SW 1271 (cell line): ENCODE measurements around the gene C12orf56.
A peak's percentile ranks its signal among the peaks of the same experiment; 100 is the strongest.
"Not testable (repeated sequence)": the region's sequence is repeated elsewhere in the genome, so short reads cannot be mapped to it uniquely, and the experiment has no call there.

Experiments
- DNase-seq, 2 experiments: peaks; one replicate each; lab custom pipeline; 2025; lab: John Stamatoyannopoulos, UW

C12orf56 gene

DNA sequence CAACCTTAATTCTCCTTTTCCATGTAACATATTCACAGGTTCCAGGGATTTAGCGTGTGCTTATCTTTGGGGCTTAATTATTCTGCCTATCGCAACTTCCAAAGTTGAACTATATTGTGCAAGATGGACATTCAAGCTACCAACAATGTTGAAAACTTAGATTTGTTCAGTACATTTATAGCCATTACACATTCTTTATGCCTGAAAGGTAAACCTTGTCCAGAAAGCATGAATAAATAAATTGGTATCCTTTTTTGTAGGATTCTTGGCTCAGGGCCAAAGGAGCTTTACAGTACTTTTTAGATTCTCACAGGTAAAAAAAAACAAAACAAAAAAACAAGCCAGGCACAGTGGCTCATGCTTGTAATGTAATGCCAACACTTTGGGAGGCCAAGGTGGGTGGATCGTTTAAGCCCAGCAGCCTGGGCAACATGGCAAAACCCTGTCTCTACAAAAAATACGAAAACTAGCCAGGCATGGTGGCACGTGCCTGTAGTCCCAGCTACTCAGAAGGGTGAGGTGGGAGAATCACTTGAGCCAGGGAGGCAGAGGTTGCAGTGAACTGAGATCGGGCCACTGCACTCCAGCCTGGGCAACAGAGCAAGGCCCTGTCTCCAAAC, 3.3 kb downstream of the C12orf56 start:
- no peak for DNase-seq

GRCh38 chr12:64385468-64385867, 5.1 kb downstream of the C12orf56 start:
- peak; percentile 15 to 56 for DNase-seq

GRCh38 chr12:64385019-64385418, 5.5 kb downstream of the C12orf56 start:
- DNase-seq = no peak

DNA sequence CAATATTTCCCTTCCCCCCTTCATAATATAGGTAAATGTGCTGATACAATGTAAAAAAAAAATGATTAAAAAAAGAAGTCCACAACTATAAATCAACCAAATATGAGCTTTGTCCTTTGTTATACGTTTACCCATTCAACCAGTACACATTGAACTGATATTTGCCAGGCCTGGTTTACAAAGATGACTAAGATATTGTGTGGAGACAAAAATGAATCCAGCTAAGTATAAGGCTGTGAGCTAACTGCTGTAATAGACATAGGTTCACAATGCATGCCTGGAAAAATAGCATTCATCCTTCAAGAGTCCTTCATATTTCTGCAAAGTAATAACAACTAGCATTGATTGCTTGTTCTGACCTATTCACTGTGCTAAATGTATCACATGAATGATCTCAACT, 6.9 kb downstream of the C12orf56 start:
- DNase-seq = no peak

DNA sequence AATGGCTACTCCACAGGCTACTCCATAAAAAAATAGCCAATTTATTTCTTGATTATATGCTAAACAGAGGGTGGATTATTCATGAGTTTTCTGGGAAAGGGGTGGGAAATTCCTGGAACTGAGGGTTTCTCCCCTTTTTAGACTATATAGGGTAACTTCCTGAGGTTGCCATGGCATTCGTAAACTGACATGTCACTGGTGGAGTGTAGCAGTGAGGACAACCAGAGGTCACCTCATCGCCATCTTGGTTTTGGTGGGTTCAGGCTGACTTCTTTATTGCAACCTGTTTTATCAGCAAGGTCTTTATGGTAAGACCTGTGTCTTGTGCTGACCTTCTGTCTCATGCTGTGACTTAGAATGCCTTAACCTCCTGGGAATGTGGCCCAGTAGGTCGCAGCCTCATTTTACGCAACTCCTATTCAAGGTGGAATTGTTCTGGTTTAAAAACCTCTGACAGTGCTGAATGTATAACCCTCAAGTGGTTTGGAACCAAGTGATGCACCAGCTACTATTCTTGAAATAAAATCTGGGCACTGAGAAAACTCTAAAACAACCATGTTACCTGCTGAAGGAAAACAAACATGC, 27.7 kb downstream of the C12orf56 start:
- DNase-seq = no peak

- not testable (repeated sequence) for DNase-seq
Measured at GRCh38 chr12:64361173-64361572, 29.4 kb downstream of the C12orf56 start.

DNA sequence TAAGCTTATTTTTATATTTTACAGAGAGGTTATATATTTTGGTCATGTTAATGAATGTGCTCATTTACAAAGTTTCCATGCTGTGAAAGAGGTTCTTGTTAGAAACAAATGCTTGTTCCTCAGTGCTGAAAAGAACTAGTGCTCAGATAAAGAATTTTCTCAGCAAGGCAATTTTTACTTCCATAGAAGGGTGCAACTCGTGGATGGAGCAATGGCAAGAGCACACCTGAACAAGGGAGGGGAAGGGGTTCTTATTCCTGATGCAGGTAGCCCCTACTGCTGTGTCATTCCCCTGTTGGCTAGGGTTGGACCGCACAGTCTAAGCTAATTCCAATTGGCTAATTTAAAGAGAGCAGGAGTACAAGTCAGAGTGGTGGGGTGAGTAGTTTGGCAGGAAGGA, 34.3 kb downstream of the C12orf56 start:
- not testable (repeated sequence) for DNase-seq

GRCh38 chr12:64352181-64352580, 38.4 kb downstream of the C12orf56 start:
- DNase-seq = no peak

DNA sequence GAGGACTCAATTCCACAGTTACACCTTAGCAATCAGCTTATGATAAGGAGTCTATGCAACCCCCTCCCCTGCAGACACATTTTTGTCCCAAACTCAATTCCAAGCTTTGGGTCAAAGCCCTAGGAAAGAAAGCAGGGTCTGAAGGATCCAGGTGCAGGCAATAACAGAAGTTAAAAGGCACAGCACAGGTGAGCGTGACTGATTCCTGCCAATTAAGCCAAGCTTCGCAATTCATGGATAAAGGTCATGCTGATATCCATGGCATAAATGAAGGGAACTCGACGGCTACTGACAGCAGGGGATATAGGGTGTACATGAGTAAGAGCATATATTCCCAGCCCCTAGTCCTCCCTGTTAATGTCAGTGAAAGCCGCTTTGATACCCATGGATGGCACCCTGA, 39.3 kb downstream of the C12orf56 start:
- no peak for DNase-seq

DNA sequence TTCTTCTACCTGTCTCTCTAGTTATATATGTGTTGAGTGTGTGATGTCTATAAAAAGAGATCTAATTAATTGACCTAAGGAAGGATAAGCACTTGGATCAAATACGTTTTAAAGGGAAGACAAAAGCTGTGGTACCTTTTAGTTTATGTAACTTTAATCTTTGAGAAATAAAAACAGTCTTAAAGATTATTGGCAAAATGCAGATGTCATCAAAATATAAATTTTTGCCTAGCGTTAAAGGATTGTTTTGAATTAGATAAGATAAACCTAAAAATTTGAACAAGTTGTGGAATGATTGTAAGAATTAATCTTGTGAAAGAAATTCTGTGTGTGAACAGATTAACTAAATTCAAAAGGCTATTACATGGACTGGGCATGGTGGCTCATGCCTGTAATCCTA, 42.9 kb downstream of the C12orf56 start:
- DNase-seq = no peak

DNA sequence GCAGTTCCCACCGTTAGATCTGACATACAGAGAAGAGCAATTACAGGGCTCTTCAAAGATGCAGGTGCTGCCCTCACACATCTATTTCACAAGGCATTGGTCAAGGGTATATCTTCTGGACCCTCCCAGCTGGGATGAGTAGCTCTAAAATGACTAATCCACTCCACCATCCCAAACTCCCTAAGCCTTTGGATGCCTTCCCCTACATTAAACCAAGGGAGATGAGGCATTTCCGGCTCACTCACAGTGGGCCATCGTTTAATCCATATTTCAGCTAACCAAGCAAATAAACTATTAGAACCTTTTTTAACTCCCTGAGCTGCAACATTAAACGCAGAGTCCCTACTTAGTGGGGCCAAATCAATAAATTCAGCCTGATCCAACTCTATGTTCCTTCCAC, 45.9 kb downstream of the C12orf56 start:
- not testable (repeated sequence) for DNase-seq

DNA sequence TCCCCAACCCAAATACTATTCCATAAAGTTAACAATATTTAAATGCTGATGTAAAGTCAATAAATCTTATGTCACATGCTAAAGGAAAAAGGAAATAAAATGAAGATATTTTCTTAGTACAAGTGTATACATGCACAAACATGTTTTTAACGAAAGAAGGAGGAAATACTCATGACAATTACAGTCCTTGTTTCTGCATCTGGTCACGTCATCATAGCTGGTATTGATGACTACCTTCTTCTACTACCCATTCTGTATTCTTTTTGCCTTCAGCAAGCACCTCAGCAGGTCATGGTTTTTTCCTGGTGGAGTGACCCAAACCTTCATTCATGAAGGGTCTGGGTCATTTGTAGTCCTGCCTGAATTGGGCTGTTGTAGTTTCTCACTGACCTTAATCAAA, 50.0 kb downstream of the C12orf56 start:
- not testable (repeated sequence) for DNase-seq

- DNase-seq = no peak
Measured at GRCh38 chr12:64335886-64336466, 54.6 kb downstream of the C12orf56 start.

- DNase-seq = no peak
Measured at GRCh38 chr12:64332938-64333337, 57.6 kb downstream of the C12orf56 start.

DNA sequence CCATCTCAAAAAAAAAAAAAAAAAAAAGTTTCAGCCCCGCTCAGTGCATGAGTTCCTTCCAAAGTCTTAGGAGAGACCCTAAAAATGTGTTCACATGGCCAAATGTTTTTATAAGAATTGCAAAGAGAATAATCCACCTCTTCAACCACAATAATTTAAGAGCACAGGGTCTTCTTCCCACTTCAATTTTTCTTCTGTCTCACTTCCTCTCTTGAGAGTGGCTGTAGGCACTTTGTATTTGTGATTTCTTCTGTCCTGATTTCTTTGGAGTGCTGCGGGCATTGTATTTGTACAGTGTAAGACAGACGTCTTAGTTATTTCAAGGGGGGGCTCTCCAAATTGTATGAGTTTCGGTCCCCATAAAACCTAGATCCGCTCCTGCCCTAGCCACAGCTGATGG, 58.3 kb downstream of the C12orf56 start:
- no peak for DNase-seq

- not testable (repeated sequence) for DNase-seq
Measured at GRCh38 chr12:64329031-64329710, 61.4 kb downstream of the C12orf56 start.

GRCh38 chr12:64325055-64325454, 65.5 kb downstream of the C12orf56 start:
- no peak for DNase-seq

DNA sequence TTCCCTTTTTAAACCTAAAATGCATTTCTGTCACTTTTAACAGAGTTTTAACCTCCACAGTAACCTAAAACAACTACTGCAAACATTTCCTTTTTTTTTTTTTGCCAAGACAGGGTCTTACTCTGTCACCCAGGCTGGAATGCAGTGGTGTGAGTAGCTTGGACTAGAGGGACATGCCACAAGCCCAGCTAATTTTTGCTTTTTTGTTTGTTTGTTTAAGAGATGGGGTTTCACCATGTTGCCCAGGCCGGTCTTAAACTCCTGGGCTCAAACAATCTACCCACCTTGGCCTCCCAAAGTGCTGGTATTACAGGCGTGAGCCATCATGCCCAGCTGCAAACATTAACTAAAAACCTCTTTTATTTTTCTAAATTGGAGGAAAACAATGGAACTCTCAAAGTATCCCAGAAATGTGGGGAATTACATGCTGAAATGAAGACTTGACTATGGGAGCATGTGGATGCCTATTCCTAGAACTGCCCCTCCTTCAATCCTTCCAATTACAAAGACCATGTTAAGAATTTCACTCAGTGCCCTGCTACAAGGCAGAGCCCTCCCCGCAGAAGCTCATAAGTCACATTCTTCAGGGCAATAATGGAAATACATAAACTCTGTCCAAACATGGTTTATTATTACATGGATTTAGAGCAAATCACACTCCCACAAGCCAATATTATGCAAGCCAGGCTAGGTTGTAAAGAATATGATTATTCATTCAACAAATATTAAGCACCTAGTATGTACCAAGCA, 66.9 kb downstream of the C12orf56 start:
- no peak for DNase-seq

DNA sequence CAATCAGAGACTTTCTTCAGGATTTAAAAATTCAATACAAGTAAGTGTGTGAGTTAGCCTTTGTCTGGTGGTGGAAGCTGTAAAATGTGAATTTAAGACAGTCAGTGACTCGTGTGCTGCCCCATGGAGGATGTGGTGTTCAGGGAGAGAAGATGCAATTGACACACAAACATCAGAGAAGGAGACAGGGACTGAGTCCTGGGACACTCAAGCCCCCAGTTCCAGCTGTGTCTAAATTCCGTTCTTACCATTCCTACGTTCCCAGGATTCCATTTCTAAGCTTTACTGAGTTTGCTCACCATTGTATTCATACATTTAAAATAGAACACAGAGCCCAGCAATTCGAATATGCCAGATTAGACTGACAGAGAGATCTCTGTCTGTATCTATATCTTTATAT, 67.6 kb downstream of the C12orf56 start:
- DNase-seq = no peak

- DNase-seq = no peak
Measured at GRCh38 chr12:64320611-64321010, 69.9 kb downstream of the C12orf56 start.

DNA sequence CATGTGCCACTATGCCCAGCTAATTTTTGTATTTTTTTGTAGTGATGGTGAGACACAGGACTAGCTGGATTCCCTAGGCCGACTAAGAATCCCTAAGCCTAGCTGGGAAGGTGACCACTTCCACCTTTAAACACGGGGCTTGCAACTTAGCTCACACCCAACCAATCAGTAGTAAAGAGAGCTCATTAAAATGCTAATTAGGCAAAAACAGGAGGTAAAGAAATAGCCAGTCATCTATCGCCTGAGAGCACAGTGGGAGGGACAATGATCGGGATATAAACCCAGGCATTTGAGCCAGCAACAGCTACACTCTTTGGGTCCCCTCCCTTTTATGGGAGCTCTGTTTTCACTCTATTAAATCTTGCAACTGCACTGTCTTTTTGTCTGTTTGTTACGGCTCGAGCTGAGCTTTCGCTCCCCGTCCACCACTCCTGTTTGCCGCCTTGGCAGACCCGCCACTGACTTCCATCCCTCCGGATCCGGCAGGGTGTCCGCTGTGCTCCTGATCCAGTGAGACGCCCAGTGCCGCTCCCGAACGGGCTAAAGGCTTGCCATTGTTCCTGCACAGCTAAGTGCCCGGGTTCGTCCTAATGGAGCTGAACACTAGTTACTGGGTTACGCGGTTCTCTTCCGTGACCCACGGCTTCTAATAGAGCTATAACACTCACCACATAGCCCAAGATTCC, 70.9 kb downstream of the C12orf56 start:
- not testable (repeated sequence) for DNase-seq

- DNase-seq = no peak
Measured at GRCh38 chr12:64318605-64319004, 72.0 kb downstream of the C12orf56 start.
